B cell (primary cell): ENCODE results near the gene TMEM209.

Source experiments
- CTCF ChIP-seq: fragments of 200-600 bp; IDR thresholded peaks from one replicate; pipeline ENCODE4 v1.8.0; 2022; ENCODE audit warnings: antibody characterized with exemption, mild to moderate bottlenecking
- EZH2 ChIP-seq: IDR thresholded peaks from 2 replicates; pipeline ENCODE4 v1.6.1; 2012; ENCODE audit warnings: borderline replicate concordance, low read depth, mild to moderate bottlenecking, moderate library complexity, low read length; ENCODE audit not compliant: insufficient read depth, poor library complexity, severe bottlenecking

- TF ChIP-seq CTCF = no peak
- no peak for TF ChIP-seq EZH2
These were observed 73.0 kb downstream of the TMEM209 start for GRCh38 chr7:130131964-130132875.
